WTC11 (cell line): ENCODE measurements around the gene HAUS6. TPM values are rescaled to one million over a fixed set of nuclear protein-coding genes. Genes with fewer than 3 reads are reported as not detected.

Source experiments
- ATAC-seq: fragments of 200-7000 bp; cut with Tn5 transposase; 2 replicates; pipeline ENCODE4 v1.10.0; 2021; ENCODE audit warnings: mild to moderate bottlenecking, moderate library complexity
- CTCF ChIA-PET: fragments of 300-600 bp; sonication (Branson Sonifier 250); formaldehyde crosslinking; loops from one replicate; lab custom pipeline; 2021; ENCODE audit warnings: antibody characterized with exemption; lab: Charles Lee
- POLR2A ChIA-PET: fragments of 350-600 bp; sonication (Branson Sonifier 250); formaldehyde crosslinking; loops from one replicate; lab custom pipeline; 2021; ENCODE audit warnings: antibody characterized with exemption; lab: Charles Lee
- DNase-seq: peaks from one replicate; pipeline ENCODE4 v3.0.0; 2021; ENCODE audit warnings: low spot score
- H3K27ac Mint-ChIP-seq: 2 replicates; pipeline ENCODE4 v1.8.0; 2021; ENCODE audit warnings: mixed read lengths
- H3K27me3 Mint-ChIP-seq: 2 replicates; pipeline ENCODE4 v1.8.0; 2021; ENCODE audit warnings: low read depth, mild to moderate bottlenecking, moderate library complexity, mixed read lengths
- H3K36me3 Mint-ChIP-seq: 2 replicates; pipeline ENCODE4 v1.8.0; 2021; ENCODE audit warnings: mixed read lengths
- H3K4me1 Mint-ChIP-seq: 2 replicates; pipeline ENCODE4 v1.8.0; 2022; ENCODE audit warnings: mixed read lengths
- H3K4me3 Mint-ChIP-seq: 2 replicates; pipeline ENCODE4 v1.8.0; 2021; ENCODE audit warnings: mild to moderate bottlenecking, moderate library complexity, mixed read lengths
- H3K9me3 Mint-ChIP-seq: 2 replicates; pipeline ENCODE4 v1.8.0; 2021; ENCODE audit warnings: mixed read lengths
- ARID4B ChIP-seq: sonication (generic); formaldehyde crosslinking; IDR thresholded peaks from 2 replicates; pipeline ENCODE4 v1.8.0; 2023; ENCODE audit warnings: missing genetic modification reagents, mild to moderate bottlenecking, borderline replicate concordance
- FOXJ3 ChIP-seq: sonication (generic); formaldehyde crosslinking; IDR thresholded peaks from 2 replicates; pipeline ENCODE4 v1.9.0; 2021; ENCODE audit warnings: missing genetic modification reagents, mild to moderate bottlenecking, borderline replicate concordance
- FOXP1 ChIP-seq: sonication (generic); formaldehyde crosslinking; IDR thresholded peaks from 2 replicates; pipeline ENCODE4 v1.8.0; 2022; ENCODE audit warnings: missing genetic modification reagents, mild to moderate bottlenecking, moderate library complexity, borderline replicate concordance
- FOXP4 ChIP-seq: sonication (generic); formaldehyde crosslinking; IDR thresholded peaks from 2 replicates; pipeline ENCODE4 v1.8.0; 2022; ENCODE audit warnings: mild to moderate bottlenecking, missing genetic modification reagents
- GRHL2 ChIP-seq: fragments of 250-450 bp; sonication (Bioruptor Pico); IDR thresholded peaks from 2 replicates; pipeline ENCODE4 v1.8.0; 2022; ENCODE audit warnings: mild to moderate bottlenecking, moderate library complexity; ENCODE audit not compliant: insufficient replicate concordance, severe bottlenecking
- MXD4 ChIP-seq: fragments of 250-450 bp; sonication (Bioruptor Pico); IDR thresholded peaks from 2 replicates; pipeline ENCODE4 v1.8.0; 2021; ENCODE audit warnings: mild to moderate bottlenecking, moderate library complexity, borderline replicate concordance
- NFE2L1 ChIP-seq: sonication (generic); formaldehyde crosslinking; IDR thresholded peaks from 2 replicates; pipeline ENCODE4 v1.8.1; 2023; ENCODE audit warnings: missing genetic modification reagents
- OVOL2 ChIP-seq: fragments of 250-450 bp; sonication (Bioruptor Pico); IDR thresholded peaks from 2 replicates; pipeline ENCODE4 v1.9.0; 2021; ENCODE audit warnings: mild to moderate bottlenecking, borderline replicate concordance
- PRDM15 ChIP-seq: sonication (generic); formaldehyde crosslinking; IDR thresholded peaks from 2 replicates; pipeline ENCODE4 v1.8.0; 2022; ENCODE audit warnings: missing genetic modification reagents
- PRRX2 ChIP-seq: fragments of 250-450 bp; sonication (Bioruptor Pico); IDR thresholded peaks from 2 replicates; pipeline ENCODE4 v1.8.0; 2021; ENCODE audit warnings: mild to moderate bottlenecking
- RELA ChIP-seq: sonication (generic); formaldehyde crosslinking; IDR thresholded peaks from 2 replicates; pipeline ENCODE4 v1.8.1; 2022; ENCODE audit warnings: missing genetic modification reagents, mild to moderate bottlenecking, borderline replicate concordance
- SMAD4 ChIP-seq: sonication (generic); formaldehyde crosslinking; IDR thresholded peaks from 2 replicates; pipeline ENCODE4 v1.8.0; 2022; ENCODE audit warnings: mild to moderate bottlenecking, missing genetic modification reagents
- SP1 ChIP-seq: sonication (generic); formaldehyde crosslinking; conservative IDR thresholded peaks from 2 replicates; pipeline ENCODE4 v1.8.1; 2022; ENCODE audit warnings: missing genetic modification reagents
- USF2 ChIP-seq: sonication (generic); formaldehyde crosslinking; IDR thresholded peaks from 2 replicates; pipeline ENCODE4 v1.8.1; 2023; ENCODE audit warnings: mild to moderate bottlenecking, missing genetic modification reagents, moderate library complexity
- ZNF121 ChIP-seq: sonication (generic); formaldehyde crosslinking; IDR thresholded peaks from 2 replicates; pipeline ENCODE4 v1.8.0; 2023; ENCODE audit warnings: missing genetic modification reagents
- ZNF138 ChIP-seq: sonication (generic); formaldehyde crosslinking; conservative IDR thresholded peaks from 2 replicates; pipeline ENCODE4 v1.8.1; 2022; ENCODE audit warnings: mild to moderate bottlenecking, moderate library complexity, missing genetic modification reagents
- ZNF232 ChIP-seq: sonication (generic); formaldehyde crosslinking; IDR thresholded peaks from 2 replicates; pipeline ENCODE4 v1.8.0; 2022; ENCODE audit warnings: mild to moderate bottlenecking, missing genetic modification reagents
- ZNF281 ChIP-seq: sonication (generic); formaldehyde crosslinking; IDR thresholded peaks from 2 replicates; pipeline ENCODE4 v1.8.0; 2023; ENCODE audit warnings: mild to moderate bottlenecking, missing genetic modification reagents
- ZNF396 ChIP-seq: fragments of 250-450 bp; sonication (Bioruptor Pico); IDR thresholded peaks from 2 replicates; pipeline ENCODE4 v1.8.0; 2021; ENCODE audit warnings: mild to moderate bottlenecking, moderate library complexity, borderline replicate concordance
- ZSCAN18 ChIP-seq: fragments of 250-450 bp; sonication (Bioruptor Pico); IDR thresholded peaks from 2 replicates; pipeline ENCODE4 v2.1.2; 2022; ENCODE audit warnings: mild to moderate bottlenecking, moderate library complexity
- total RNA-seq: library from RNA; stranded (reverse); gene quantifications from 3 replicates; pipeline ENCODE4 v1.2.3, GENCODE V29; 2021

Gene HAUS6
- total RNA-seq, 1 experiment from 2014 or later, result 43.3 TPM

- H3K27ac Mint-ChIP-seq, result peak within 1 kb of the TSS; percentile 97
- peaks cover 2% of the 10 kb centered on the region for H3K9me3 Mint-ChIP-seq
- ATAC-seq, result peak; percentile 89
- H3K27me3 Mint-ChIP-seq, result no peaks in the 10 kb centered on the region
- H3K36me3 Mint-ChIP-seq, result peaks cover under 1% of the 10 kb centered on the region; the same call in 1 of the 2 replicates
- ChIA-PET POLR2A (interaction anchor here (0.6 to 1.8 kb wide), 6 partner anchors 64 to 277 kb away, joined by 3 to 7 read pairs (median 6); partner anchors contain the start of gene DENND4C), CTCF (interaction anchor here (0.5 to 7.3 kb wide), 34 partner anchors 13 to 415 kb away, joined by 3 to 58 read pairs (median 4); partner anchors contain the start of gene DENND4C)
- peak; percentile 95 for DNase-seq
- peak within 1 kb of the TSS; percentile 87 for H3K4me3 Mint-ChIP-seq
- H3K4me1 Mint-ChIP-seq, result peaks cover 40% of the 10 kb centered on the region
- TF ChIP-seq USF2 (CRISPR knock-in tag) (no peak; the same call in 1 of the 2 replicates), ZSCAN18 (CRISPR knock-in tag) (no peak), ZNF281 (peak; percentile 75; the same call in 1 of the 2 replicates), ZNF396 (CRISPR knock-in tag) (no peak), ARID4B (peak; percentile 72; the same call in 1 of the 2 replicates), SMAD4 (no peak), ZNF232 (CRISPR knock-in tag) (peak; percentile 69; the same call in 1 of the 2 replicates), MXD4 (no peak), NFE2L1 (CRISPR knock-in tag) (peak; percentile 35; the same call in 1 of the 2 replicates), GRHL2 (CRISPR knock-in tag) (no peak), FOXJ3 (no peak), PRDM15 (no peak; the same call in 1 of the 2 replicates), ZNF121 (CRISPR knock-in tag) (no peak), FOXP1 (CRISPR knock-in tag) (0 out of 2 replicates have a peak, but pooled peaks have one; percentile 77), RELA (CRISPR knock-in tag) (no peak), FOXP4 (CRISPR knock-in tag) (peak; percentile 61; the same call in 1 of the 2 replicates), ZNF138 (CRISPR knock-in tag) (no peak; the same call in 1 of the 2 replicates), OVOL2 (no peak), SP1 (CRISPR knock-in tag) (peak; percentile 84), PRRX2 (CRISPR knock-in tag) (no peak)
These were observed 53.5 kb downstream of the HAUS6 start, which contains the start of gene RRAGA for GRCh38 chr9:19048966-19049916. Gene RRAGA, plus strand, starts transcription at chr9:19049427. Its CDS starts 233 bp downstream, at chr9:19049660.
